Measurements from ENCODE around the gene MPRIP.

MPRIP gene

DNA sequence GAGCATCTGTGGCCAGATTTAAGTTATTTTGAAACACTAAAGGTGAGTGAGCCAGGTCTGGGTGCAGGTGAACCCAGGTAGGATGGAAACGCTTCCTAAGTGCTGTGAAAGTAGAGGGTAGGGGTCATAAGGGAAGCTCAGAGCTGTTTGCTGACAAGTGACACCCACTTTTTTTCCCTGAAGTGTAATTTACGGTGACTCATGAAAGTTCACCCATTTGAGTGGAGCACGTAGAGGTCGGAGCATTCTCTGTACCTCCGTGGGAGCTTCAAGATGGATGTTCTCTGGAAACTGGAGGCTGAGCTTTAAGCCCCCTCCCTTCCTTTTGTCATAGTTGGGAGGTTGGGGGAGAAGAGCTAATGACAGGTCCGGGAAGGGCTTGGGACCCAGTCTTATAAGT, 44.3 kb downstream of the MPRIP start:
- ChIA-PET CTCF (interaction anchor here (1.5 kb wide), 1 partner anchor 55 kb away, joined by 5 read pairs; no protein-coding TSS in a partner anchor), POLR2A (no interaction called here)
- no peaks in the 10 kb centered on the region for H3K9me3 ChIP-seq (ENCODE audit: control insufficient read depth, insufficient read depth, low read depth, low read length)
- peaks cover 0 to 73% of the 10 kb centered on the region in 2 experiments; a peak in 2 of 3 replicates for H3K36me3 ChIP-seq (ENCODE audit: control insufficient read depth in 2 of 2, insufficient read depth in 1 of 2, low read length in 2 of 2)
- no peak overlapping the region for H3K27ac ChIP-seq (ENCODE audit: extremely low read depth, low read depth, low read length)
- peaks cover 4% of the 10 kb centered on the region; the same call in 1 of the 2 replicates for H3K4me1 ChIP-seq (ENCODE audit: control insufficient read depth, insufficient read depth, low read length)
- H3K4me3 ChIP-seq (ENCODE audit: low read depth, low read length): no peak overlapping the region
- TF ChIP-seq ZNF544 (tag by site-specific recombination; IDR thresholded peaks at IDR 0.05) (no peak), ZNF391 (tag by site-specific recombination; IDR thresholded peaks at IDR 0.05; ENCODE audit: borderline replicate concordance, low read depth) (no peak), ZNF660 (tag by site-specific recombination; IDR thresholded peaks at IDR 0.05) (no peak), ZNF510 (tag by site-specific recombination; IDR thresholded peaks at IDR 0.05; ENCODE audit: insufficient replicate concordance) (no peak), YY2 (tag by site-specific recombination; IDR thresholded peaks at IDR 0.05) (no peak), SALL2 (tag by site-specific recombination; IDR thresholded peaks at IDR 0.05; ENCODE audit: borderline replicate concordance) (no peak), ZNF433 (tag by site-specific recombination; IDR thresholded peaks at IDR 0.05; ENCODE audit: low read depth) (no peak), REPIN1 (tag by site-specific recombination; IDR thresholded peaks at IDR 0.05; ENCODE audit: low read depth) (no peak), ZNF585B (tag by site-specific recombination; IDR thresholded peaks at IDR 0.05) (no peak), KLF8 (tag by site-specific recombination; IDR thresholded peaks at IDR 0.05) (no peak), ZNF580 (tag by site-specific recombination; IDR thresholded peaks at IDR 0.05) (no peak), HOXC10 (CRISPR knock-in tag; IDR thresholded peaks at IDR 0.05) (no peak)

DNA sequence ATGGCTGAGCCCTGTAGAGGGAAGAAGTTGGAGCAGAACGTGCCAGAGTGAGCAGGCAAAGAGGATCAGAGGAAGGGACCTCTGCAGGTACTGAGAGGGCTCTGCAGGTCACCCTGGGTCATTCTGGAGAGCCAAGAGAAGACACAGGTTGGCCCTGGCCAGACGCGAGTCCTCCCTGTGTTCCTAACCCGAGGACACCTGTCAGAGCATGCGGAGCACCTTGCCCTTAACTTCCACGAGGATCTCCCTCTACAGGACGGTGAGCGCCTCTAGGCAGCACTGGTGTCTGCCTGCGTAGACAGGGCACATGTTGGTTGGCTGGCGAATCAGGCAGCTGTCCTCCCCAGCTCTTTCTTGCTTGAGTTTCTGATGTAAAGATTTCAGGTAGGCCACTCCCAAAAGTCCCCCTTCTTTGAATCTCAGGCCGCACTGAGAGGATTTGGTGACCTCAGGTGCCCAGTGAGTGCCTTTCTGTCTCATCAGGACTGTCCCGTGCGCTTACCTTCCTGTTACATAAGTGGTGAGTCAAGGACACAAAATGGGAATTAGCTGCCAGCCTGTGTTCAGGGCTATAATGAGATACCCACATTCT, 45.3 kb downstream of the MPRIP start:
- Histone ChIP-seq H3K9me3 (ENCODE audit: control insufficient read depth, insufficient read depth, low read depth, low read length) (no peaks in the 10 kb centered on the region), H3K36me3 (ENCODE audit: control insufficient read depth in 2 of 2, insufficient read depth in 1 of 2, low read length in 2 of 2) (peaks cover 0 to 72% of the 10 kb centered on the region in 2 experiments; a peak in 2 of 3 replicates), H3K4me3 (ENCODE audit: low read depth, low read length) (no peak overlapping the region), H3K27ac (ENCODE audit: extremely low read depth, low read depth, low read length) (no peak overlapping the region), H3K4me1 (ENCODE audit: control insufficient read depth, insufficient read depth, low read length) (peaks cover 4% of the 10 kb centered on the region; the same call in 1 of the 2 replicates)
- TF ChIP-seq ZNF677 (tag by site-specific recombination; IDR thresholded peaks at IDR 0.05) (no peak), PRDM10 (tag by site-specific recombination; IDR thresholded peaks at IDR 0.05) (no peak), GLIS1 (tag by site-specific recombination; IDR thresholded peaks at IDR 0.05) (no peak), ZNF416 (tag by site-specific recombination; IDR thresholded peaks at IDR 0.05) (no peak)
- ChIA-PET POLR2A (interaction anchor here (0.6 kb wide), 1 partner anchor 12 kb away, joined by 3 read pairs; no protein-coding TSS in a partner anchor), CTCF (no interaction called here)

DNA sequence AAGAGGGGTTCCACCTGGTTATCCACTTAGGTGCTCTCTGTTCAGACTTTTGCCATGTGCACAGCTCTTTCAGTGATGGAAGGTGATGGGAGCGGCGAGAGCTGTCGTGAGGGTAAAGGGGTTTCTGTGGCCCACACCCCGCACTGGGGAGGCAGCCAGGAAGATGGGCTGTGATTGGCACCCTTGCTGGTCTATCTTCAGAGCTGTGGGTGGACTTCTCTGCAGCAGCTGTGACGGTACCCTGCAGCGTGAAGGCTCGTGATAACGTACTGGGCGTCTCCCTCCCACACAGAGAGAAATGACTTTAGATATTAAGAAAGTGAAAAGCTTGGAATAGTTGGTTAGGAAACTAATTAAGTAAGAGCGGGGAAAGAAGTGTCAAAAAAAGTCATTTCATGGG, 45.8 kb downstream of the MPRIP start:
- POLR2A ChIA-PET: interaction anchor here (0.6 kb wide), 1 partner anchor 12 kb away, joined by 3 read pairs; no protein-coding TSS in a partner anchor
- no peak overlapping the region for H3K4me3 ChIP-seq (ENCODE audit: low read depth, low read length)

More for the DNA sequence above, 45.8 kb downstream of the MPRIP start:
- Histone ChIP-seq H3K9me3 (ENCODE audit: control insufficient read depth, insufficient read depth, low read depth, low read length) (no peaks in the 10 kb centered on the region), H3K27ac (ENCODE audit: extremely low read depth, low read depth, low read length) (no peak overlapping the region), H3K36me3 (ENCODE audit: control insufficient read depth in 2 of 2, insufficient read depth in 1 of 2, low read length in 2 of 2) (peaks cover 0 to 66% of the 10 kb centered on the region in 2 experiments; a peak in 2 of 3 replicates), H3K4me1 (ENCODE audit: control insufficient read depth, insufficient read depth, low read length) (peaks cover 8% of the 10 kb centered on the region; the same call in 1 of the 2 replicates)
- CTCF ChIA-PET: no interaction called here
- peak; percentile 61 for TF ChIP-seq ZFHX2 (tag by site-specific recombination; conservative IDR thresholded peaks at IDR 0.05)
- no peak for TF ChIP-seq ZNF670 (tag by site-specific recombination; IDR thresholded peaks at IDR 0.05; ENCODE audit: low read depth)
- no peak for TF ChIP-seq KLF9 (tag by site-specific recombination; IDR thresholded peaks at IDR 0.05; ENCODE audit: low read depth)
- TF ChIP-seq EGR2 (tag by site-specific recombination; IDR thresholded peaks at IDR 0.05; ENCODE audit: low read depth): peak; percentile 61; the same call in 1 of the 2 replicates
